ENCODE results near the gene AIMP1. TPM values are rescaled to one million over a fixed set of nuclear protein-coding genes. Genes with fewer than 3 reads are reported as not detected.

The AIMP1 gene
- total RNA-seq (2022) (103 and 126 TPM in 2 replicates), Bru-seq, nascent RNA (percentile 94 among the genes with signal in this experiment), BruChase-seq, experiment 1, labeled RNA remaining after a 6-hour chase (percentile 95 among the genes with signal in this experiment), BruChase-seq, experiment 2, labeled RNA remaining after a 2-hour chase (percentile 92 among the genes with signal in this experiment)
- long read RNA-seq, transcript AIMP1-202 (7 exons, 2,586 nt), result major isoform, 157 of 193 reads
- long read RNA-seq, partial matches to known transcripts, result 15 of 193 reads
- long read RNA-seq, other reads (novel, unspliced or antisense), result 21 of 193 reads

GRCh38 chr4:106315968-106316772, at the start of gene AIMP1, which contains the start of gene TBCK:
AIMP1 (plus strand) TSS chr4:106316550; CDS start chr4:106325010, 8,460 bp downstream.
TBCK (minus strand) TSS chr4:106316209; CDS start chr4:106308960, 7,249 bp downstream.
- H3K4me1 Mint-ChIP-seq (ENCODE audit: insufficient read depth, unreplicated experiment), result peaks cover 25% of the 10 kb centered on the region
- H3K9me3 Mint-ChIP-seq (ENCODE audit: unreplicated experiment), result no peaks in the 10 kb centered on the region
- peak; percentile 91 for DNase-seq (ENCODE audit: unreplicated experiment)
- H3K27me3 Mint-ChIP-seq (ENCODE audit: insufficient read depth, unreplicated experiment), result no peaks in the 10 kb centered on the region
- no peak within 1 kb of the TSS for H3K4me3 Mint-ChIP-seq (ENCODE audit: unreplicated experiment)
- TF ChIP-seq CTCF (IDR thresholded peaks at IDR 0.05; ENCODE audit: unreplicated experiment), result no peak
- ChIA-PET POLR2A (interaction anchor here (0.6 to 2.7 kb wide), 26 partner anchors 9 to 1498 kb away, joined by 3 to 13 read pairs (median 3); partner anchors contain the start of gene PAPSS1), CTCF (interaction anchor here (0.6 kb wide), 1 partner anchor 236 kb away, joined by 4 read pairs; no protein-coding TSS in a partner anchor)
- peaks cover 14% of the 10 kb centered on the region for H3K36me3 Mint-ChIP-seq (ENCODE audit: insufficient read depth, unreplicated experiment)
- no TSS peak for BruUV-seq (replicated peaks)
- intact Hi-C loops (cut with micrococcal nuclease), result loop anchor here (2.0 kb wide), 1 partner anchor 49 kb away; no protein-coding TSS in a partner anchor
- no peak within 1 kb of the TSS for H3K27ac Mint-ChIP-seq (ENCODE audit: low read depth, unreplicated experiment)

GRCh38 chr4:106268786-106269185, 47.6 kb upstream of the AIMP1 start:
- Mint-ChIP-seq H3K4me1 (ENCODE audit: insufficient read depth, unreplicated experiment) (peaks cover 7% of the 10 kb centered on the region), H3K36me3 (ENCODE audit: insufficient read depth, unreplicated experiment) (no peaks in the 10 kb centered on the region), H3K9me3 (ENCODE audit: unreplicated experiment) (no peaks in the 10 kb centered on the region), H3K27ac (ENCODE audit: low read depth, unreplicated experiment) (no peak overlapping the region), H3K27me3 (ENCODE audit: insufficient read depth, unreplicated experiment) (no peaks in the 10 kb centered on the region), H3K4me3 (ENCODE audit: unreplicated experiment) (no peak overlapping the region)
- no TSS peak for BruUV-seq (replicated peaks)
- intact Hi-C loops (cut with micrococcal nuclease), result loop anchor here (10.0 kb wide), 1 partner anchor 916 kb away; no protein-coding TSS in a partner anchor
- ChIA-PET CTCF (interaction anchor here (0.6 kb wide), 1 partner anchor 80 kb away, joined by 3 read pairs; no protein-coding TSS in a partner anchor), POLR2A (interaction anchor here (0.9 to 1.1 kb wide), 2 partner anchors 47 to 78 kb away, joined by 3 read pairs; partner anchors contain the start of gene TBCK)
- DNase-seq (ENCODE audit: unreplicated experiment), result no peak
- TF ChIP-seq CTCF (IDR thresholded peaks at IDR 0.05; ENCODE audit: unreplicated experiment), result no peak

GRCh38 chr4:106269711-106270110, 46.6 kb upstream of the AIMP1 start:
- no peak for TF ChIP-seq CTCF (IDR thresholded peaks at IDR 0.05; ENCODE audit: unreplicated experiment)
- no peaks in the 10 kb centered on the region for H3K9me3 Mint-ChIP-seq (ENCODE audit: unreplicated experiment)
- no peak for DNase-seq (ENCODE audit: unreplicated experiment)
- CTCF ChIA-PET, result interaction anchor here (0.6 kb wide), 1 partner anchor 60 kb away, joined by 3 read pairs; no protein-coding TSS in a partner anchor
- no peak overlapping the region for H3K4me3 Mint-ChIP-seq (ENCODE audit: unreplicated experiment)
- no peaks in the 10 kb centered on the region for H3K36me3 Mint-ChIP-seq (ENCODE audit: insufficient read depth, unreplicated experiment)
- POLR2A ChIA-PET, result interaction anchor here (0.9 to 1.1 kb wide), 2 partner anchors 46 to 77 kb away, joined by 3 read pairs; partner anchors contain the start of gene TBCK
- no peaks in the 10 kb centered on the region for H3K27me3 Mint-ChIP-seq (ENCODE audit: insufficient read depth, unreplicated experiment)
- intact Hi-C loops (cut with micrococcal nuclease), result loop anchor here (10.0 kb wide), 1 partner anchor 915 kb away; no protein-coding TSS in a partner anchor
- no peak overlapping the region for H3K27ac Mint-ChIP-seq (ENCODE audit: low read depth, unreplicated experiment)
- no TSS peak for BruUV-seq (replicated peaks)
- H3K4me1 Mint-ChIP-seq (ENCODE audit: insufficient read depth, unreplicated experiment), result no peaks in the 10 kb centered on the region

GRCh38 chr4:106270736-106271135, 45.6 kb upstream of the AIMP1 start:
- H3K27me3 Mint-ChIP-seq (ENCODE audit: insufficient read depth, unreplicated experiment), result no peaks in the 10 kb centered on the region
- H3K27ac Mint-ChIP-seq (ENCODE audit: low read depth, unreplicated experiment), result no peak overlapping the region
- DNase-seq (ENCODE audit: unreplicated experiment), result no peak
- intact Hi-C loops (cut with micrococcal nuclease), result no loop called here
- TF ChIP-seq CTCF (IDR thresholded peaks at IDR 0.05; ENCODE audit: unreplicated experiment), result no peak
- no peaks in the 10 kb centered on the region for H3K9me3 Mint-ChIP-seq (ENCODE audit: unreplicated experiment)
- ChIA-PET POLR2A (no interaction called here), CTCF (no interaction called here)
- no TSS peak for BruUV-seq (replicated peaks)
- H3K4me3 Mint-ChIP-seq (ENCODE audit: unreplicated experiment), result no peak overlapping the region
- H3K4me1 Mint-ChIP-seq (ENCODE audit: insufficient read depth, unreplicated experiment), result no peaks in the 10 kb centered on the region
- no peaks in the 10 kb centered on the region for H3K36me3 Mint-ChIP-seq (ENCODE audit: insufficient read depth, unreplicated experiment)

All from MCF 10A (cell line).